HEK293 (cell line): ENCODE results near the gene TMEM132A.

Source experiments
- CTCF ChIA-PET: fragments of 350-600 bp; formaldehyde crosslinking; extraction: SDS; loops from one replicate; lab custom pipeline; 2021; ENCODE audit warnings: antibody characterized with exemption; lab: Yijun Ruan, JAX
- POLR2A ChIA-PET: fragments of 300-600 bp; formaldehyde crosslinking; extraction: SDS; loops from one replicate; lab custom pipeline; 2020; ENCODE audit warnings: antibody characterized with exemption, inconsistent platforms; lab: Yijun Ruan, JAX
- H3K27ac ChIP-seq: fragments of 200-500 bp; sonication (Bioruptor generic); 2 replicates; pipeline ENCODE4 v1.5.1; 2014; ENCODE audit warnings: low read depth, low read length, control low read depth, inconsistent platforms; ENCODE audit errors: extremely low read depth
- H3K36me3 ChIP-seq, 2 experiments: fragments of 200-500 bp in 1 of 2; sonication (Bioruptor generic) in 1 of 2; 1 replicate in 1 of 2; 2 replicates in 1 of 2; pipeline ENCODE4 v1.5.1; 2014 to 2017; ENCODE audit warnings: inconsistent platforms in 2 of 2, low read length in 2 of 2; ENCODE audit not compliant: control insufficient read depth in 2 of 2, insufficient read depth in 1 of 2
- H3K4me1 ChIP-seq: fragments of 200-500 bp; sonication (Bioruptor generic); 2 replicates; pipeline ENCODE4 v1.5.1; 2014; ENCODE audit warnings: mild to moderate bottlenecking, low read length, inconsistent platforms; ENCODE audit not compliant: control insufficient read depth, insufficient read depth
- H3K4me3 ChIP-seq: 2 replicates; pipeline ENCODE4 v1.5.1; 2011; ENCODE audit warnings: low read depth, mild to moderate bottlenecking, control low read depth, low read length, moderate library complexity
- H3K9me3 ChIP-seq: fragments of 200-500 bp; sonication (Bioruptor generic); 2 replicates; pipeline ENCODE4 v1.5.1; 2014; ENCODE audit warnings: low read depth, low read length, inconsistent platforms; ENCODE audit not compliant: control insufficient read depth, insufficient read depth
- EGR2 ChIP-seq: fragments of 450-650 bp; formaldehyde crosslinking; IDR thresholded peaks from 2 replicates; pipeline ENCODE4 v1.5.1; 2016; ENCODE audit warnings: low read depth, missing biosample characterization, missing genetic modification characterization
- GFI1B ChIP-seq: fragments of 450-650 bp; formaldehyde crosslinking; IDR thresholded peaks from 2 replicates; pipeline ENCODE4 v1.5.1; 2016; ENCODE audit warnings: missing biosample characterization, missing genetic modification characterization
- GLIS1 ChIP-seq: fragments of 450-650 bp; formaldehyde crosslinking; IDR thresholded peaks from 2 replicates; pipeline ENCODE4 v1.5.1; 2016; ENCODE audit warnings: missing biosample characterization, missing genetic modification characterization
- GLIS2 ChIP-seq: fragments of 450-650 bp; formaldehyde crosslinking; IDR thresholded peaks from 2 replicates; pipeline ENCODE4 v1.5.1; 2016; ENCODE audit warnings: missing biosample characterization, missing genetic modification characterization
- SCRT2 ChIP-seq: fragments of 450-650 bp; formaldehyde crosslinking; IDR thresholded peaks from 2 replicates; pipeline ENCODE4 v1.5.1; 2016; ENCODE audit warnings: missing biosample characterization, missing genetic modification characterization
- ZBTB11 ChIP-seq: fragments of 450-650 bp; formaldehyde crosslinking; conservative IDR thresholded peaks from 2 replicates; pipeline ENCODE4 v1.5.1; 2016; ENCODE audit warnings: low read depth, missing biosample characterization, missing genetic modification characterization
- ZNF169 ChIP-seq: fragments of 450-650 bp; formaldehyde crosslinking; IDR thresholded peaks from 2 replicates; pipeline ENCODE4 v1.5.1; 2016; ENCODE audit warnings: missing biosample characterization, missing genetic modification characterization
- ZNF221 ChIP-seq: fragments of 450-650 bp; formaldehyde crosslinking; IDR thresholded peaks from 2 replicates; pipeline ENCODE4 v1.5.1; 2017; ENCODE audit warnings: missing biosample characterization, missing genetic modification characterization, borderline replicate concordance
- ZNF223 ChIP-seq: fragments of 450-650 bp; formaldehyde crosslinking; IDR thresholded peaks from 2 replicates; pipeline ENCODE4 v1.5.1; 2016; ENCODE audit warnings: missing biosample characterization, missing genetic modification characterization
- ZNF239 ChIP-seq: fragments of 450-650 bp; formaldehyde crosslinking; IDR thresholded peaks from 2 replicates; pipeline ENCODE4 v1.5.1; 2016; ENCODE audit warnings: missing biosample characterization, missing genetic modification characterization
- ZNF26 ChIP-seq: fragments of 450-650 bp; formaldehyde crosslinking; IDR thresholded peaks from 2 replicates; pipeline ENCODE4 v1.5.1; 2016; ENCODE audit warnings: missing biosample characterization, missing genetic modification characterization
- ZNF266 ChIP-seq: fragments of 450-650 bp; formaldehyde crosslinking; IDR thresholded peaks from 2 replicates; pipeline ENCODE4 v1.5.1; 2016; ENCODE audit warnings: missing biosample characterization, missing genetic modification characterization, low read depth
- ZNF354C ChIP-seq: fragments of 450-650 bp; formaldehyde crosslinking; IDR thresholded peaks from 2 replicates; pipeline ENCODE4 v1.5.1; 2016; ENCODE audit warnings: missing biosample characterization, missing genetic modification characterization, low read depth, borderline replicate concordance
- ZNF391 ChIP-seq: fragments of 450-650 bp; formaldehyde crosslinking; IDR thresholded peaks from 2 replicates; pipeline ENCODE4 v1.5.1; 2016; ENCODE audit warnings: low read depth, missing biosample characterization, missing genetic modification characterization, borderline replicate concordance
- ZNF423 ChIP-seq: fragments of 450-650 bp; formaldehyde crosslinking; IDR thresholded peaks from 2 replicates; pipeline ENCODE4 v1.5.1; 2016; ENCODE audit warnings: missing biosample characterization, missing genetic modification characterization
- ZNF555 ChIP-seq: fragments of 450-650 bp; formaldehyde crosslinking; conservative IDR thresholded peaks from 2 replicates; pipeline ENCODE4 v1.5.1; 2017; ENCODE audit warnings: missing biosample characterization, mild to moderate bottlenecking, missing genetic modification characterization, inconsistent platforms
- ZNF561 ChIP-seq: fragments of 450-650 bp; IDR thresholded peaks from 2 replicates; pipeline ENCODE4 v1.5.1; 2018; ENCODE audit warnings: missing biosample characterization, missing genetic modification characterization, borderline replicate concordance
- ZNF580 ChIP-seq: fragments of 450-650 bp; formaldehyde crosslinking; IDR thresholded peaks from 2 replicates; pipeline ENCODE4 v1.5.1; 2016; ENCODE audit warnings: missing biosample characterization, missing genetic modification characterization
- ZNF692 ChIP-seq: fragments of 450-650 bp; formaldehyde crosslinking; IDR thresholded peaks from 2 replicates; pipeline ENCODE4 v1.5.1; 2016; ENCODE audit warnings: missing biosample characterization, missing genetic modification characterization
- ZNF704 ChIP-seq: fragments of 450-650 bp; formaldehyde crosslinking; IDR thresholded peaks from 2 replicates; pipeline ENCODE4 v1.5.1; 2016; ENCODE audit warnings: missing biosample characterization, missing genetic modification characterization
- ZNF837 ChIP-seq: fragments of 450-650 bp; formaldehyde crosslinking; IDR thresholded peaks from 2 replicates; pipeline ENCODE4 v1.5.1; 2016; ENCODE audit warnings: missing biosample characterization, missing genetic modification characterization
- ZNF843 ChIP-seq: fragments of 450-650 bp; formaldehyde crosslinking; IDR thresholded peaks from 2 replicates; pipeline ENCODE4 v1.5.1; 2016; ENCODE audit warnings: missing biosample characterization, missing genetic modification characterization

TMEM132A gene

GRCh38 chr11:60942970-60943565 is 18.8 kb downstream of the TMEM132A start:
- H3K4me3 ChIP-seq: no peak overlapping the region
- ChIA-PET POLR2A (interaction anchor here (0.7 to 1.1 kb wide), 2 partner anchors 28 to 29 kb away, joined by 3 to 4 read pairs; partner anchors contain the start of gene TMEM109), CTCF (no interaction called here)
- H3K27ac ChIP-seq: no peak overlapping the region
- H3K36me3 ChIP-seq: no peaks in the 10 kb centered on the region
- H3K9me3 ChIP-seq: no peaks in the 10 kb centered on the region
- no peaks in the 10 kb centered on the region for H3K4me1 ChIP-seq
- peak; percentile 44; the same call in 1 of the 2 replicates for TF ChIP-seq GLIS1 (tag by site-specific recombination)
- TF ChIP-seq ZNF561 (tag by site-specific recombination): no peak
- TF ChIP-seq, all 188 proteins: peak for 1

GRCh38 chr11:60944490-60945294 is 20.4 kb downstream of the TMEM132A start:
- H3K36me3 ChIP-seq: no peaks in the 10 kb centered on the region
- no peaks in the 10 kb centered on the region for H3K4me1 ChIP-seq
- TF ChIP-seq SCRT2 (tag by site-specific recombination) (peak; percentile 22; the same call in 1 of the 2 replicates), ZBTB11 (tag by site-specific recombination) (no peak)
- no peak overlapping the region for H3K4me3 ChIP-seq
- ChIA-PET POLR2A (no interaction called here), CTCF (interaction anchor here (0.6 to 1.1 kb wide), 8 partner anchors 8 to 243 kb away, joined by 3 to 5 read pairs (median 4); no protein-coding TSS in a partner anchor)
- no peak overlapping the region for H3K27ac ChIP-seq
- H3K9me3 ChIP-seq: no peaks in the 10 kb centered on the region

- POLR2A ChIA-PET: no interaction called here
- CTCF ChIA-PET: interaction anchor here (0.6 to 1.1 kb wide), 6 partner anchors 9 to 555 kb away, joined by 3 to 4 read pairs (median 3); no protein-coding TSS in a partner anchor
- TF ChIP-seq ZNF837 (tag by site-specific recombination) (no peak), ZNF580 (no peak), ZNF704 (tag by site-specific recombination) (no peak), GLIS2 (tag by site-specific recombination) (no peak), ZNF26 (tag by site-specific recombination) (no peak), ZNF843 (no peak), ZNF221 (no peak), EGR2 (tag by site-specific recombination) (no peak), ZNF391 (tag by site-specific recombination) (no peak), ZNF423 (no peak), ZNF169 (tag by site-specific recombination) (no peak), ZNF223 (tag by site-specific recombination) (no peak), ZNF239 (tag by site-specific recombination) (no peak), ZNF555 (tag by site-specific recombination) (no peak), ZNF354C (no peak), ZNF692 (tag by site-specific recombination) (no peak), ZNF266 (tag by site-specific recombination) (no peak), GFI1B (no peak)
Observed at GRCh38 chr11:60945295-60945667, 21.0 kb downstream of the TMEM132A start.

More at GRCh38 chr11:60945295-60945667, 21.0 kb downstream of the TMEM132A start:
- H3K36me3 ChIP-seq: no peaks in the 10 kb centered on the region
- H3K4me1 ChIP-seq: no peaks in the 10 kb centered on the region
- H3K4me3 ChIP-seq: no peak overlapping the region
- no peaks in the 10 kb centered on the region for H3K9me3 ChIP-seq
- H3K27ac ChIP-seq: no peak overlapping the region
